ENCODE data around the gene DAZAP1.

Gene DAZAP1

DNA sequence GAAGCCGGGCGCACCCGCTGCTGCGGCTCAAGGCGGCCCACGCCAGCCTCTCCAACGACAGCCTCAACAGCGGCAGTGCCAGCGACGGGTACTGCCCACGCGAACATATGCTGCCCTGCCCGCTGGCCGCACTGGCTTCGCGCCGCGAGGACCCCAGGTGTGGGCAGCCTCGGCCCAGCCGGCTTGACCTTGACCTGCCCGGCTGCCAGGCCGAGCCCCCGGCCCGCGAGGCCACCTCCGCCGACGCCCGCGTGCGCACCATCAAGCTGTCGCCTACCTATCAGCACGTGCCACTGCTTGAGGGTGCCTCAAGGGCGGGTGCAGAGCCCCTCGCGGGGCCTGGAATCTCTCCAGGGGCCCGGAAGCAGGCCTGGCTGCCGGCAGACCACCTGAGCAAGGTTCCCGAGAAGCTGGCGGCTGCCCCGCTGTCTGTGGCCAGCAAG, 58.7 kb downstream of the DAZAP1 start:
- no peak for DNase-seq (ENCODE audit: low read depth)
- no peak overlapping the region for H3K4me3 ChIP-seq (ENCODE audit: low read depth, low read length)
- TF ChIP-seq, protein P1, sequence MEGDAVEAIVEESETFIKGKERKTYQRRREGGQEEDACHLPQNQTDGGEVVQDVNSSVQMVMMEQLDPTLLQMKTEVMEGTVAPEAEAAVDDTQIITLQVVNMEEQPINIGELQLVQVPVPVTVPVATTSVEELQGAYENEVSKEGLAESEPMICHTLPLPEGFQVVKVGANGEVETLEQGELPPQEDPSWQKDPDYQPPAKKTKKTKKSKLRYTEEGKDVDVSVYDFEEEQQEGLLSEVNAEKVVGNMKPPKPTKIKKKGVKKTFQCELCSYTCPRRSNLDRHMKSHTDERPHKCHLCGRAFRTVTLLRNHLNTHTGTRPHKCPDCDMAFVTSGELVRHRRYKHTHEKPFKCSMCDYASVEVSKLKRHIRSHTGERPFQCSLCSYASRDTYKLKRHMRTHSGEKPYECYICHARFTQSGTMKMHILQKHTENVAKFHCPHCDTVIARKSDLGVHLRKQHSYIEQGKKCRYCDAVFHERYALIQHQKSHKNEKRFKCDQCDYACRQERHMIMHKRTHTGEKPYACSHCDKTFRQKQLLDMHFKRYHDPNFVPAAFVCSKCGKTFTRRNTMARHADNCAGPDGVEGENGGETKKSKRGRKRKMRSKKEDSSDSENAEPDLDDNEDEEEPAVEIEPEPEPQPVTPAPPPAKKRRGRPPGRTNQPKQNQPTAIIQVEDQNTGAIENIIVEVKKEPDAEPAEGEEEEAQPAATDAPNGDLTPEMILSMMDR (IDR thresholded peaks at IDR 0.05; ENCODE audit: control insufficient read depth, extremely low read depth, insufficient read depth), result no peak

DNA sequence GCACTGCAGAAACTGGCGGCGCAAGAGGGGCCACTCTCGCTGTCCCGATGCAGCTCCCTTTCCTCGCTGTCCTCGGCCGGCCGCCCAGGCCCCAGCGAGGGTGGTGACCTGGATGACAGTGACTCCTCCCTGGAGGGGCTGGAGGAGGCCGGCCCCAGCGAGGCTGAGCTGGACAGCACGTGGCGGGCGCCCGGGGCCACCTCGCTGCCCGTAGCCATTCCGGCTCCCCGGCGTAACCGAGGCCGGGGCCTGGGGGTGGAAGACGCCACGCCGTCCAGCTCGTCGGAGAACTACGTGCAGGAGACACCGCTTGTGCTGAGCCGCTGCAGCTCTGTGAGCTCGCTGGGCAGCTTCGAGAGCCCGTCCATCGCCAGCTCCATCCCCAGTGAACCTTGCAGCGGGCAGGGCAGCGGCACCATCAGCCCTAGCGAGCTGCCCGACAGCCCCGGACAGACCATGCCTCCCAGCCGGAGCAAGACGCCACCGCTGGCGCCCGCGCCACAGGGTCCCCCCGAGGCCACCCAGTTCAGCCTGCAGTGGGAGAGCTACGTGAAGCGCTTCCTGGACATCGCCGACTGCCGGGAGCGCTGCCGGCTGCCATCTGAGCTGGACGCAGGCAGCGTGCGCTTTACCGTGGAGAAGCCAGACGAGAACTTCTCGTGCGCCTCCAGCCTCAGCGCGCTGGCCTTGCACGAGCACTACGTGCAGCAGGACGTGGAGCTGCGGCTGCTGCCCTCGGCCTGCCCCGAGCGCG, 59.3 kb downstream of the DAZAP1 start:
- no peak for DNase-seq (ENCODE audit: low read depth)
- no peak overlapping the region for H3K4me3 ChIP-seq (ENCODE audit: low read depth, low read length)
- TF ChIP-seq, protein P1 (IDR thresholded peaks at IDR 0.05; ENCODE audit: control insufficient read depth, extremely low read depth, insufficient read depth), result no peak

DNA sequence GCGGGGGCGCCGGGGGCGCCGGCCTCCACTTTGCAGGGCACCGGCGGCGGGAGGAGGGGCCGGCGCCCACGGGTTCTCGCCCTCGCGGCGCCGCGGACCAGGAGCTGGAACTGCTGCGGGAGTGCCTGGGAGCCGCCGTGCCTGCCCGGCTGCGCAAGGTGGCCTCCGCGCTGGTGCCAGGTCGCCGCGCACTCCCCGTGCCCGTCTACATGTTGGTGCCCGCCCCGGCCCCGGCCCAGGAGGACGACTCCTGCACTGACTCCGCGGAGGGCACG, 59.8 kb downstream of the DAZAP1 start:
- TF ChIP-seq, protein P1 (IDR thresholded peaks at IDR 0.05; ENCODE audit: control insufficient read depth, extremely low read depth, insufficient read depth), result no peak
- no peak overlapping the region for H3K4me3 ChIP-seq (ENCODE audit: low read depth, low read length)
- no peak for DNase-seq (ENCODE audit: low read depth)

DNA sequence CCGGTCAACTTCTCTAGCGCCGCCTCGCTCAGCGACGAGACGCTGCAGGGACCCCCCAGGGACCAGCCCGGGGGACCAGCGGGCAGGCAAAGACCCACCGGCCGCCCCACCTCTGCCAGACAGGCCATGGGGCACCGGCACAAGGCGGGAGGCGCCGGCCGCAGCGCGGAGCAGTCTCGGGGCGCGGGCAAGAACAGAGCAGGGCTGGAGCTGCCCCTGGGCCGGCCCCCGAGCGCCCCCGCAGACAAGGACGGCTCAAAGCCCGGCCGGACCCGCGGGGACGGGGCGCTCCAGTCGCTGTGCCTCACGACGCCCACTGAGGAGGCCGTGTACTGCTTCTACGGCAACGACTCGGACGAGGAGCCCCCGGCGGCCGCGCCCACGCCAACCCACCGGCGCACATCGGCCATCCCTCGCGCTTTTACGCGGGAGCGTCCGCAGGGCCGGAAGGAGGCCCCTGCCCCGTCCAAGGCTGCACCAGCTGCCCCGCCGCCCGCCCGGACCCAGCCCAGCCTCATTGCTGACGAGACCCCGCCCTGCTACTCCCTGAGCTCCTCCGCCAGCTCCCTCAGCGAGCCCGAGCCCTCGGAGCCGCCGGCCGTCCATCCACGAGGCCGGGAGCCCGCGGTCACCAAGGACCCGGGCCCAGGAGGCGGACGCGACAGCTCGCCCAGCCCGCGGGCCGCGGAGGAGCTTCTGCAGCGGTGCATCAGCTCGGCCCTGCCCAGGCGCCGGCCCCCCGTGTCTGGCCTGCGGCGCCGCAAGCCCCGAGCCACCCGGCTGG, 60.3 kb downstream of the DAZAP1 start:
- DNase-seq (ENCODE audit: low read depth), result no peak
- H3K4me3 ChIP-seq (ENCODE audit: low read depth, low read length), result no peak overlapping the region
- TF ChIP-seq, protein P1 (IDR thresholded peaks at IDR 0.05; ENCODE audit: control insufficient read depth, extremely low read depth, insufficient read depth), result no peak

DNA sequence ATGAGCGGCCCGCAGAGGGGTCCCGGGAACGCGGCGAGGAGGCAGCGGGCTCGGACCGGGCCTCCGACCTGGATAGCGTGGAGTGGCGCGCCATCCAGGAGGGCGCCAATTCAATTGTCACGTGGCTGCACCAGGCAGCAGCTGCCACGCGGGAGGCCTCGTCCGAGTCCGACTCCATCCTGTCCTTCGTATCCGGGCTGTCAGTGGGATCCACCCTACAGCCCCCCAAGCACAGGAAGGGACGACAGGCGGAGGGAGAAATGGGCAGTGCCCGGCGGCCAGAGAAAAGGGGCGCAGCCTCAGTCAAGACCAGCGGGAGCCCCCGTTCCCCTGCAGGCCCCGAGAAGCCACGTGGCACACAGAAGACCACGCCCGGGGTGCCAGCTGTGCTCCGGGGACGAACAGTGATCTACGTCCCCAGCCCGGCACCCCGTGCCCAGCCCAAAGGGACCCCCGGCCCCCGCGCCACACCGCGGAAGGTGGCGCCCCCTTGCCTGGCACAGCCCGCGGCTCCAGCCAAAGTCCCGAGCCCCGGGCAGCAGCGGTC, 61.0 kb downstream of the DAZAP1 start:
- TF ChIP-seq, protein P1 (IDR thresholded peaks at IDR 0.05; ENCODE audit: control insufficient read depth, extremely low read depth, insufficient read depth), result no peak
- no peak for DNase-seq (ENCODE audit: low read depth)
- no peak overlapping the region for H3K4me3 ChIP-seq (ENCODE audit: low read depth, low read length)

DNA sequence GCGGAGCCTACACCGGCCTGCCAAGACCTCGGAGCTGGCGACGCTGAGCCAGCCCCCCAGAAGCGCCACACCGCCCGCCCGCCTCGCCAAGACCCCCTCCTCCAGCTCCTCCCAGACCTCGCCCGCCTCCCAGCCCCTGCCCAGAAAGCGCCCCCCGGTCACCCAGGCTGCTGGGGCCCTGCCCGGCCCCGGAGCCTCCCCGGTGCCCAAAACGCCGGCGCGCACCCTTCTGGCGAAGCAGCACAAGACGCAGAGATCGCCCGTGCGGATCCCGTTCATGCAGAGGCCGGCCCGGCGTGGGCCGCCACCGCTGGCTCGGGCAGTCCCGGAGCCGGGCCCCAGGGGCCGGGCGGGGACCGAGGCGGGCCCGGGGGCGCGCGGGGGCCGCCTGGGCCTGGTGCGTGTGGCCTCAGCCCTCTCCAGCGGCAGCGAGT, 61.5 kb downstream of the DAZAP1 start:
- TF ChIP-seq, protein P1 (IDR thresholded peaks at IDR 0.05; ENCODE audit: control insufficient read depth, extremely low read depth, insufficient read depth), result peak; percentile 58
- no peak overlapping the region for H3K4me3 ChIP-seq (ENCODE audit: low read depth, low read length)
- DNase-seq (ENCODE audit: low read depth), result no peak

All from LNCaP clone FGC (cell line).